ENCODE data around the gene DPYSL4.

The DPYSL4 gene

DNA sequence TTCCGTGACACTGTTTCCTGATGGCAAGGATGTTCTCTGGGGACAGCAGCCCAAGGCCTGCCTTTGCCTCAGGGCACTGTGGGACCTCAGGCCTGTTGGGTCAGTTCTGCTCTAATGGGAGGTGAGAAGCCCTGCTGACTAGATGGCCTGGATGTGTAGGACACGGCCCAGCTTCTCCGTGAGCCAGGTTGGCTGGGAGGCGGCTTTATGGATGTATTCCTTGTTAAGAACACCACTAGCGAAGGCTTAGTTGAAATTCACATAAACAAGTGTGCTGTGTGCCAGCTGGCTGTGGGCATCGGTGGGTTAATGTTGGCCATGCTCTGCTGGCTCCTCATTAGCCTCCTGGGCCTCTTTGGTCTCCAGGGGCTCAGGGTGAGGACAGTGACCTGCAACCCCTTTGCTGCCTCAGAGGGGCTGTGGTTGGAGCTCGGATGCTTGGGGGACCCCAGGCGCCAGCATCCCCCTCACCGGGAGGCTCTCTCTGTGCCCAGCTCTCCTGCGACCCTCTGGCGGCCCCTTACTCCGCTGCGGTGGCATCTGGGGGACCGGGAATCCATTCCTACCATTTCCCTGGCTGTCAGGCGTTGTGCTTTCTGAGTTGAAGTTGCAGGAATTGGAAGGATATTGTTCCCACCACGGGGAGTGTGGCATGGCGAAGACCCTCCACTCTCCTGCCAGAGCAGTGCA lies 22.8 kb upstream of the DPYSL4 start:
- no peak for DNase-seq (ENCODE audit: low read depth in 2 of 2)

DNA sequence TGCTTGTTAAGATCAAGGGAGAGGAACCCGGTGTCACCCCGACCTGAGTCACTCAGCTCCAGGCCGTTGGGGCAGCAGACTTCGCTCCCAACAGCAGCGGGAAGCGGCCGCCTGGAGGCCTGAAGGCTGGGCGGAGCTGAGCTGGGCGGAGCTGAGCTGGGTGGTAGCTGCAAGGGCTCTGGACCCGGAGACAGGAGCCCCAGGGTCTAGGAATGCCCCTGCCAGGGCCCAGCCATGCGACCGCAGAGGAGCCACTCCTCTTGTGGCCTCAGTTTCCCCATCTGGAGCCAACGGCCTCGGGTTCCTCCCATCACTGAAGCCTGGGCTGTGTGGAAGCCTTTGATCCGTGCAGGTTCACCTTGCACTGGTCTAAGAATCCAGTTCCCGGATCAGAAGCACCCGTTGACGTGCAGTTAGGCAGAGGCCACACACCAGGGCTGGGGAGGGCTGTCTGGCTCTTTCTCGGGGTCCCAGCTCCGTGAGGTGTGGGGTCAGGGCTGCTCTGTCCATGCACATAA lies 21.9 kb upstream of the DPYSL4 start:
- no peak for DNase-seq (ENCODE audit: low read depth in 2 of 2)

DNA sequence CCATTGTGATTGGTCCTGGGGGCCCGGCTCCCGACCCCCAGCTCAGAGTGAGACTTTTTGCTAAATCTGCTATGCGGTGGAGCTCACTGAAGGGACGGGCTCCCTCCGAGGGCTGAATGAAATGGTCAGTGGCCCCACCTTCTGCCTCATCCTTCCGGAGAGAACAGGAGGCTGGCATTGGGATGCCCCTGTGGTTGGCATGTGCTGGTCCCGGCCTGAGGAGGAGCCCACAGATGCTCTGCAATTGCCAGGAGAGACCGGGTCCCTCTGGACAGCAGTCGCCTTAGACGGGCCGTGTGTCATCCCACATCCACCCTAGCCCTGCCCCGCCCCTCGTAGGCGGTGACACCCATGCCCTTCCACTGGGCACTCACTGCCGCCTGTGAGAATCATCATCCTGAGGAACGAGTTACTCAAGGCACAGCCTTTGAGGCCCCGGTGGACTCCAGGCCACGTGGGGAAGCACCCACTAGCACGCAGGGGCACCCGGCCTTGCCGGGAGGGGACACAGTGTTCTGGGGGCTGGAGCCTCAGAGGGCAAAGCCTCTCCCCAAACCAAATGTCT lies 21.2 kb upstream of the DPYSL4 start:
- no peak for DNase-seq (ENCODE audit: low read depth in 2 of 2)

DNA sequence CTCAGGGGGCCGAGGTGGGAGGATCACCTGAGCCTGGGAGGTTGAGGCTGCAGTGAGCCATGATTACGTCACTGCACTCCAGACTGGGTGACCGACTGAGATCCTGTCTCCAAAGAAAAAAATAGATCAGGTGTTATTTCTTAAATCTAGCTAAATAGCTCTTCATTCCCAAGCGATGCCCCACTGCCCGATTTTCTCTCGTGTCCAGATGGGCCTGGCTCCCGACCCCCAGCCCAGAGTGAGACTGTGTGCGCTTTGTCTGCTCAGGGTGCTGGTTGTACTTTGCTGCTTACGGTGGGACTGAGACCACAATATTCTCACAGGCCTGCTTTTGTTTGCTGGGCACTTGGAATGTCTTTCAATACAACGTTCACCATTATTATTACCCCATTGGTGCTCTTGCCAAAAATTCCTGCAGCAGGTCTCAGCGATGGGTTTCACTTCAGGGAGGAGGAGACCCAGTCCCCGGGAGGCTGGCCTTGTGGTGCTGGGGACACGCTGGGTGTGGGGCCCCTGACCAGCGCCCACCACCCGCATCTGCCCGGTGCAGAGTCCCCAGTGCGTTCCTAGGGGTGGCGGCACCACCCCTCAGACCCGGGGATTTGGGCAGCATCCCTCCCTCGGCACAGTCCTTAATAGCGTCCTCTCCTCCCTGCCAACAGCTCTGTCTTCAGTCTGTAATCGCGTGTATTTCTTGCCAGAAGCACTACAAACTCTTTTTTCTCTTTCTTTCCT lies 20.4 kb upstream of the DPYSL4 start:
- DNase-seq (ENCODE audit: low read depth in 2 of 2): no peak

DNA sequence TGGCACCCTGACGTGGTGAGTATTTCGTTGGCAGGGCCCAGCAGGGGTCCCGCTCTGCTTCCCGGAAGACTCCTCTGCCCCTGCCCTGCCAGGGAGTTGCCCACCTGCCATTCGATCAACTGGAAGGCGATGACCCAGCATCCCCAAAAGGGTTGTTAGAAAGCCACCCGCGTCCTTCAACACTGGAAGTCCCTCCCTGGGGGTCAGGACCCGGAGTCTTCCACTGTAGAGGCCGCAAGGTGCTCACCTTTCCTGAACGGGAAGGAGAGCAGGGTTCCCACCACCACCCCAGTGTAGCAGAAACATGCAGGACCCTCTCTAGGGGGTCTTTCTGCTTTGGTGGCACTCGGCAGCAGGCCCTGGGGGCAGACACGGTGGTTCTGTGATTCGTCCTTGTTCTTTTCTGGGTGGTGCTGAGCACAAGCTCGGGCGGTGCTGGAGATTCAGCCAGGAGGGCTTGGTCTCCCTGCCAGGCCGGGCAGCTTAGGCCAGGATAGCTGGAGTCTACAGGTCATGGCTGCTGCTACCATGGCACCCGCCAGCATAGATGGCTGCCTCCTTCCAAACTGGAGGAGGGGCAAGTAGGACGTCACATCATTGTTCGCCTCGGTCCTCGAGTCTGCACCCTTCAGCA lies 19.6 kb upstream of the DPYSL4 start:
- no peak for DNase-seq (ENCODE audit: low read depth in 2 of 2)

DNA sequence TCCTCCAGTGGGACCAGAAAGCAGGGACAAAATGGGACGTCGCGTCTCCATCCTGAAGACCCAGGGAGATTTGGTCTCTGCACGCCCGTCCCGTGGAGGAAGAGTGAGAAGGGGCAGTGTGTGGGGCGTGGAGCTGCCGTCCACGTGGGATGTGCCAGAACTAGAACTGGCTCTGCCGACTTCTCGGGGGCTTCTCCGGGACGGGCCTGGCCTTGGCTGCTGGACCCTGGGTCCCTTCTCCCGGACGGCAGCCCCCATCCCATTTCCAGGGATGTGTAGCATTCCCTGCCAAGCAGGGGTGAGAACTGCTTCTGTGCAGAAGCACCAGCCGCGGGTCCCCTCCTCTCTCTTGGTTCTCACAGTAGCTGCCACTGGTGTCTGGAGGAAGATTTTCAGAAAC lies 18.8 kb upstream of the DPYSL4 start:
- DNase-seq (ENCODE audit: low read depth in 2 of 2): no peak

DNA sequence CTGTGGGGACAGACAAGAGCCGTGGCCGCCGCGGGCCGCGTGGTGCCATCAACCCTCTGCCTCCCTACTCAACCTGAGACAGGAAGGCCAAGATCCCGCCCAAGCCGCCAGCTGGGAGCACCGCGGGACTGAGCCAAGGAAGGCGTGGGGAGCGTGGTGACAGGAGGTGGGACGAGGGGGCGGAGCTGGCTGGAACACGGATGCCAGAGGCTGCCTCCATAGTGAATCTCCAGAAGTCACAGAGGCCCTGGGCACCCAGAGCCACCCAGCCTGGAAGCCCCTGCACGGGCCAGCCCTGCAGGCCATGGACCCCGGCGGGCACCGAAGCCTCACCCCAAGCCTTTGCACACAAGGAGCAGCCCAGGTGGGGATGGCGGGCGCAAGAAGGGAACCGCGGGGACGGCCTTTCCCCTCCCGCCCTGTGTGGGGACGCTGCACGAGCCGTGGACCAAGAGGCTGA lies 18.1 kb upstream of the DPYSL4 start:
- no peak for DNase-seq (ENCODE audit: low read depth in 2 of 2)

DNA sequence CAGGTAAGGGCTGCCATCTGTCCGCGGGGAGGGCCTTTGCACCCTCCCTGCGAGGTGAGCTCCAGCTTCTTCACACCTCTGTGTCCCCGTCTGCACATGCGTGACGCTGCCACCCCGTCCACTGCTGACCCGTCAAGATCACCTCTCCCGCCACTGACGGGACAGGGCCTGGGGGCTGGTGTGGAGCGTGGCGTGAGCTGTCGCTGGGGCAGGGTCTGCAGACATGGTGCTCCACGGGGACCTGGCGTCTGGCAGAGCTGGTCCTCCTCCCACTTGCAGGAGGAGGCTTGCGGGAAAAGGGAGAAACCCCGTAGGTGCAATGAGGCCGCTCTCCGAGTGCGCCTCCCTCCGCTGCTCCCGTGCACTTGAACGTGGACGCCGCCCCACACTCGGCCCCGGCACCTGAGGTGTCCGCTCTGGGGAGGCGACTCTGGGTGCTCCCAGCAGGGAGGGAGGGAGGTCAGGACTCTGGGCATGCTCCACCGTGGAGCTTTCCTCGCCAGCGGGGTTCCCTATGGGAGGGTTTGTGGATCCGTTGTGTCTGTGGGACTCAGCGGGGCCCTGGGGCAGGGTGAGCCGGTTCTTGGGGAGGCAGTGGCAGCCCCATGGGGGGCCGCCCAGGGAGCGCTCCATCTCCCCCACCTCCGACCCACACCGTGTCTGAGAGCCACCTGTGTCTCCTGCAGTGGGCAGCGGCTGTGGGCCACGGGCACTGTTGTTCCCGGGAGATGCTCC lies 17.6 kb upstream of the DPYSL4 start:
- no peak for DNase-seq (ENCODE audit: low read depth in 2 of 2)

DNA sequence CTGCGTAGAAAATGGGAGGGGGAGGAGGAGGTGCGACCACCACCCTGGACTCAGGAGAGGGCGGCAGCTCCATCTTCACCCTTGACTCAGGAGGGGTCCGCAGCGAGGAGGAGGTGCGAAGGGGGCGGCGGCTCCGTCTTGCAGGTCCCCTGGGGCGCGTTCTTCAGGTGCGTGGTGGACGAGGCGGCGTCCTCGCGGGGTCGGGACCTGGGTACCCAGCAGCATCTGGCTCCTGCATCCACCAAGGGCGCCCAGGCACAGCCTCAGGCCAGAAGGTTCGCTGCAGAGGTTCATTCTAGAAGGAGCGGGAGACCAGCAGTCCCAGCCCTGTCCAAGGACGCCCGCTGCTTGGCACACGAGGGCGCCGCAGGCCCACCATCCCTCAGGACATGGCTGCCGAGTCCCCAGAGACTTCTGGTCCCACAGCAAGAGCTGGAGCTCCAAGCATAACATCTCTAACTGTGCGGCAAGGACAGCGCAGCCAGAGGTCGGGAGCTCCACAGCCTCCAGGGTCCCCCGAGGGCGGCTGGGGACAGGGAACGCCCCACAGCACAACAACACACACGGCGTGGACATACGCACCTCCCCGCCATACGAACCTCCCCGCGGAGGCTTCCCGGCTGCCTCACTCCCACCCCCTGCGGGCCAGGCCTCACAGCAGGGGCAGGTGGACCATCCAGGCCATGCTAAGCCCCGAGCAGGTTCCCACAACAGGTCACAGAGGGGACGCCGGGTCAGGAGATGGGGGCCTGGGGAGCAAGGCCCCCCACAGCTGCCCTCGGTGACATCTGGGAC lies 16.8 kb upstream of the DPYSL4 start:
- no peak for DNase-seq (ENCODE audit: low read depth in 2 of 2)

DNA sequence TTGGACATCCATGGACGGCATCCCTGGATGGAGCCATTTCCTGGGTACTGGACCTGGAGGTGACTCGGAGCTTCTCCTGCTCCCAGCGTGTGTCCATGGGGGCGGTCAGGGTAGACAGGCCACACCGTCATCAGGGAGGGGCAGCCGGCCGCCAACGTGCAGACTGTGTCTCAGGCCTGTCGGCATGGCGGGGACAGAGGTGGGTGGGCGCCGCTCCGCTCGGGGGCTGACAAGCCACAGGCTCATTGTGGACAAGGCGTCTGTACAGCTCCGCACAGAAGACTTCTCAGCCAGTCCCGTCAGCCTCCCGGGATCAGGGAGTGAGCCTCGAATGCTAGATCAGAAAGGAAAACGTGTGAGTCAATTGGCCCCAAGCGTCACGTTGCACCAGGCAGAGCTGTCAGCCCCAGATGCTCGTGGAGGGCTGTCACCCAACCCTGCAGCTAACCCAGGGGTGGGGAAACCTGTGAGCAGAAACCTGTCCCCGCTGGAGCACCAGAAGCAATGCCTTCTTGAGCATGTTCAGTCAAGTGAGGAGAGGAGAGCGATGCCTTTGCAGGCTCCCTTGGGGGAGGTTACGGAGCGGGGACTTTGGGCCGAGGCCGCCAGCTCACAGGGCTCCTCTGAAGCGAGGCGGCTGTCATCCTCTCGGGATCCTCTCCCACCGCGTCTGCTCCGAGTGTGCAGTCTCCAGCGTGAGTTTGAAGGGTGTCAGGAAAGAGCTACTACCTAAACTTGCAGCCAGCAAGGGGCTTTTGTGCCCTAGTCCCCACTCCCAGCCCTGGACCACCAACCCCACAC lies 16.0 kb upstream of the DPYSL4 start:
- no peak for DNase-seq (ENCODE audit: low read depth in 2 of 2)

DNA sequence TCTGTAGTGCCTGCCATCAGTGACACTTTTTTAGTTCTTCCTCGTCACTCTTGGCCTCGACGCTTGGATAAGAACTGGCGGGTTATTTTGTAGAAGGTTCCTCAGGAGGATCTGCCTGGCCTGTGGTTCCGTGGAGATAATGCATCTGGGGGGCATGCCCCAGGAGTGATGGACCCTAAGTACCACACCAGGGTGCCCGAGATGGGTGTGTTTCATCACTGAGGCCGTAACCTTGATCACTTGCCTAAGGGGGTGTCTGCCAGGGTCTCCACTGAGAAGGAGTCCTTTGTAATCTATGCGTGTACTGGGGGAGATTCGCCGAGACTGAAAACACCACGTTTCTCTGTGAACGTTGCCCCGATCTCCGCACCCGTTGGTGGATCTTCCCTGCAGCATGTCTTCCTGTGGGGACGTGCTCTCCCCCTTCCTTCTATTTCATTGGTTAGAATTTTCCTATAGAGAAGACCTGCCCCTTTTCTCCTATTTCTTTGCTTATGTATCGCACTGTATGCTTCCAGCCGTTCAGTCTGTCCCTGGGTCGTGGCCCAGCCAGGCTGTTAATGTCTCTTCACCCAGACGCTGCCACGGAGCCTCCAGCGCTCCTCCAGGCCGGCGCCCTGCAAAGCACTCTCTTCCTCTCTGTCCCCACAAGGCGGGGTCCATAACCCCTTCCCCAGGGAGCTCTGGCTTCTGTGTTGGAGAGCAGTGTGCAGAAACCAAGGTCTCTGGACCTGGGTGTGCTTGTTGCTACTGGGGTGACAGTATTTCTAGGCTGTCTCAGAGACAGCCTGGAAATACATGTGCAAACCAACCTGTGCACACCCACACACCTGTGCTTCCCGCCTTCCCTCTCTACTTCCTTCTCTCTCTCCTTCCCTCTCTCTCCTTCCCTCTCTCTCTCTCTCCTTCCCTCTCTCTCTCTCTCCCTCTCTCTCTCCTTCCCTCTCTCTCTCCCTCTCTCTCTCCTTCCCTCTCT lies 14.4 kb upstream of the DPYSL4 start:
- DNase-seq (ENCODE audit: low read depth in 2 of 2): no peak

DNA sequence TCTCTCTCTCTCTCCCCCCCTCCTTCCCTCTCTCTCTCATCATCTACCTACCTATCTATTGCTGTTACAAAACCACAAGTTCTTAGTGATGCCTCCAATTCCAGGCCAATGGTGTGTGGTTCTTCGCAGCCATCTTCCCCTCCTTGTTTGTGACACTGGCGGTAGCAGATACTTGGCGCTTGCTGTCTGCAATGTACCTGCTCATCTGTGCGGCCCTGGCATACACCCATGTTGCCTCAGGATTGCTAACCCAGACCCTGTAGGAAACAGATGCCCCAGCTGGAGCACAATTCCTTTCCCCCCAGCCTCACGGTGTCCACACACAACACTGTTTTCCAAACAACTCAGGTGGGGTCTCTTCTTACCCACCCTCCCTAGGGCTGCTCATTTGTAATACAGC lies 13.6 kb upstream of the DPYSL4 start:
- no peak for DNase-seq (ENCODE audit: low read depth in 2 of 2)

DNA sequence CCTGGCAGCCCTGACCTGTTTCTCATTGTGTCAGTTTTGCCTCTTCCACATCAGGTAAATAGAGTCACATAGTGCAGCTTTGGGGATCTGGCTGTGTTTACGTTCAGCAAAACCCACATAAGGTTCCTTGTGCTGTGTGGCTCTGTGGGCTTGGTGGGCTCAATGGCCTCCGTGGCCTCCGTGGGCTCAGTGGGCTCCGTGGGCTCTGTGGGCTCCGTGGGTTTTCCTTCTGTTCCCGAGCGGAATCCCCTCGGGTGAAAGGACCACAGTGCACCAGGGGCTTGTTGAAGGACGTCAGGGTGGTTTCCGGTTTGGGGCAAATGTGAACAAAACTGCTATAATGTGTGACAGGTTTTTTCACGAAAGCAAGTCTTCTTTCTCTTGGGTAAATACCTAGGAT lies 12.5 kb upstream of the DPYSL4 start:
- no peak for DNase-seq (ENCODE audit: low read depth in 2 of 2)

DNA sequence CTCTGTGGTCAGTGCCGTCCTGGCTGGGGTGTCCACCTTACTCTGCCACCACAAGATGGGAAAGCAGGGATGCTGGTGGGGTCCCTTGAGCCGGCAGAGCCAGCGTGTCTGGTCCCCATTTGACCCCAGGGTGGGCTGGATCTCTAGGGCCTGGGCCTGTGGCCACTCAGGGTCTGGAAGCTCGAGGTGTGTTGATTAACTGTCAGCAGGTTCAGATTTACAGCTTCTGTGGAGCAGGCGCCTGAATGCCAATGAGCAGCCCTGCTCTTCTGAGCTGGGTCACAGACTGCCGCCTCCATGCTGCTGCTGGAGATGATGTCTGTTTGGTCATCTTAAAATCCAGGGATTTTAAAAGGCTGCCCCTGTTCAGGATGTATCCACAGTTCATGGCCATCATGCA lies 11.3 kb upstream of the DPYSL4 start:
- no peak for DNase-seq (ENCODE audit: low read depth in 2 of 2)

DNA sequence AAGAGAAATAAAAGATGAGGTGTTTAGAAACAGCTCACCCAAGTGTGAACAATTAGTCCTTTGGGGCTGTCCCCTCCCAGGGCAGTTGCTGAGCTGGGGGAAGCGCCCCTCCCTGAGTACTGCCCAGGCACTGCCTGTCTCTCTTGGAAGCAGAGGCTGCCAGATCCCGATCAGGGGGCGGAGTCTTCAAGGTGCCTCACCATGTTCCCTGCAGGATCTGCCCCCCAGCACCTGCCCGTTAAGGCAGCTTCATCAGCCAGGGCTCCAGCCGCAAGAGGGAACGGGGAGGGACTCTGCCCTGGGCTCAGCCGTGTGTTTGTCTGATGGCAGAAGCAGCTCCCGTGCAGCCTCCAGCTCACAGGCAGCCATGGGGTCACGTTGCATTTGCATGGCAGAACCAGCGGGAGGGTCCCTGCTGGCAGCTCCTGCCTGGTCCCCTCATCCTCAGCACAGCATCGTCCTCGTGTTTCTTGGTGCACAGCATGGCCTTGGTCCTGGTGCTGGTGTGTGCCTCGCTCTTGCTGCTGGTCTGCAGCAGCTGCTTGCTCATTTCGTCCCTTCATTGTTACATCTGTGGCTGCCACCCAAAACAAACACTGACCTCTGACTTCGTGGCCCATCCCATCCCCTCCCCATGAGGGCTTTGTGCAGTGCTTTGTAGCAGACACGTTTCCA lies 10.7 kb upstream of the DPYSL4 start:
- no peak for DNase-seq (ENCODE audit: low read depth in 2 of 2)

DNA sequence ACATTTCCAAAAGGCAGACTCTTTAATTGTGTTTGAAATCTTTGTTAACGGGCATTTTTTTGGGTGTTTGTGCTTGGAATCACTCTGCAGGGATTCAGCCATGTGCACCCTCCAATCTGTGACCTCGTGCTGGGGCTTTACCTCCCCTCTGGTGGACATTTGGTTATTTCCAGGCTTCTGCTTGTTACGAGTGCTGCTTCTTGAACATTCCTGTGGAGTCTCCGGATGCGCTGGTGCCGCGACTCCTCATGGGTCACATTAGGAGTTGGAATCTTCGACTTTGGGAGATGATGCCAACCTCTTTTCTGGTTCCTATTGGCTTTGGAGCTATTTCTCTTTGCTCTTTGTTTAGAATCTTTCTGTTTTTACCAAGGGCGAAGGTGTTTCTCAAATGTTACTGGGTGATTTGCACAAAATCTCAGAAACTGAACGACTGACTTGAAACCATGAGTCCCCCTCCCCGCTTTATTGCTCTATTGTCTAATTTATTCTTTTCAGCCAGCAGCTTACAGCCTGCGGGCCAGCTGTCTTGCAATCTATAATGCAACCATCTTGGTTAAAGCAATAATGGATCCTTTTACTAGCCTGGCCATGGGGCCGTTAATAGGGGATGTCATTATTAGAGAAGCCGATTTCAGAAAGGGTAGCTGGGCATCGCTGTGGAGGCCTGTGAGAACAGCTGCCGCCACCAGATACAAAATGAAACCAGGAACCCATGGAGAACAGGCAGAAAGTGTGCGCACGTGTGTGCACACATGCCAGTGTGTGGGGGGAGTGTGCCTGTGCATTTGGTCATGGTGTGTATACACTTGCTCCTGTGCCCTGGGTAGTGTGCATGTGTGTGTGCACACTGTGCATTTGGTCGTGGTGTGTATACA lies 9.9 kb upstream of the DPYSL4 start:
- DNase-seq (ENCODE audit: low read depth in 2 of 2): no peak

DNA sequence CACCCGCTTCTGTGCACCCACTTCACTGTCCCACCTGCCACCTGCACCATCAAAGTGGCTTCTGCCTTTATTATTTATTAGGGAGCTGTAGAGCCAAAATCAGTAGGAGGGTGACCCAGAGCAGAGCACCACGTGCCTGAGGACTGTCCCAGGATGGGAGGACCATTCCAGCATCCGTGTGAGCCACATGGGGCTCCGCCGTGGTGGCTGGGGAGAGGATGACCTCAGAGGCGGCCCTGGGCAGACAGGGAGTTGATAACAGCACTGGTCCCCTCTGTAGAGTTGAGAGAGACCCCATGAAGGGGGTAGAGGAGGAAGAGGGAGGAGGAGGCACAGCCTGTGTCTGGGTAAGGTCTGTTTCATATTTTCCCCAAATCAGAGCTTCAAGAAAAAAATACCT lies 8.7 kb upstream of the DPYSL4 start:
- no peak for DNase-seq (ENCODE audit: low read depth in 2 of 2)

All from stimulated activated CD4-positive, alpha-beta T cell treated with anti-CD3 and anti-CD28 coated beads, Interleukin-1b, Interleukin-23, amount 100 ng/mL, for 1 hour (primary cell).